ENCODE measurements around the gene COLEC12.
A peak's percentile ranks its signal among the peaks of the same experiment; 100 is the strongest.

COLEC12 gene

DNA sequence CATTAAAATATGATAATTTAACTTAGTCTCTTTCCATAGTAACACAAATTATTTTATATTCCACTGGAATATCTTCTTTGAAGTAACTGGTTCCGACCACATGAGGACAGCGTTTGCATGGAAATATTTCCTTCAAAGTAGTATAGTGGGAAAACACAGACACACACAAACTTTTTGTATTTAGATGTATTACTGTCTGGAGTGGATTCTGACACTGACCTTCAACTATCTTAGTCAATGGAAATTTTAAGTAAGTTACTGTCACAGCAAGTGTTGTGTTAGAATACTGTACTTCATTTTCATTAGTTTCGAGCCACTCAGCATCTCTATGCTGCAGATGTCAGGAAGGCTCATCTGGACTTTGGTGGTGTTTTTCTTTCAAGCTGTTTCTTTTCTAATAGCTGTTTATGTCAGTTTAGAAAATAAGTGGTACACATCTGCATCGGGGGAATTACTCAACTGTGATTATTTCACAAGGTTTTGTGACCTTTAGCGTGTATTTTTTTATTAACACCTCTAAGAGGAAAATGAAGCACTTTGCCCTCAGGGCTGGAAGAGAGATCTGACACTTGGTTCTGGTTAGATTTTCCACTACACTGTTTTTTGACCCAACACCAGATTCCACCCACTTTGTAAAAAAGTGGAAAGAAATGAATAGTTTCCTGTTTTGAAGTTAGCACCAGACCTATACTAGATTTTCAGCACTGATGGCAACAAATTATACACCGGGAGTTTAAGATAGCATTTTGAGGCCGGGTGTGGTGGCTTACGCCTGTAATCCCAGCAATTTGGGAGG lies 213.8 kb downstream of the COLEC12 start:
- ATAC-seq (ENCODE audit: low read depth): no peak
- peaks cover 5% of the 10 kb centered on the region for H3K27me3 Mint-ChIP-seq
- no peaks in the 10 kb centered on the region for H3K9me3 Mint-ChIP-seq
- H3K27ac Mint-ChIP-seq: no peak overlapping the region
- H3K36me3 Mint-ChIP-seq: no peaks in the 10 kb centered on the region
- peaks cover 2% of the 10 kb centered on the region for H3K4me1 Mint-ChIP-seq
- no peak for DNase-seq (ENCODE audit: low spot score in 2 of 2)
- H3K4me3 Mint-ChIP-seq: no peak overlapping the region

- no peaks in the 10 kb centered on the region for H3K36me3 Mint-ChIP-seq
- H3K27me3 Mint-ChIP-seq: peaks cover 5% of the 10 kb centered on the region
- ATAC-seq (ENCODE audit: low read depth) (no peak), DNase-seq (ENCODE audit: low spot score in 2 of 2) (no peak)
- H3K9me3 Mint-ChIP-seq: no peaks in the 10 kb centered on the region
- no peak overlapping the region for H3K4me3 Mint-ChIP-seq
- peaks cover 2% of the 10 kb centered on the region for H3K4me1 Mint-ChIP-seq
- no peak overlapping the region for H3K27ac Mint-ChIP-seq
These were observed 214.7 kb downstream of the COLEC12 start for GRCh38 chr18:285817-286216.

DNA sequence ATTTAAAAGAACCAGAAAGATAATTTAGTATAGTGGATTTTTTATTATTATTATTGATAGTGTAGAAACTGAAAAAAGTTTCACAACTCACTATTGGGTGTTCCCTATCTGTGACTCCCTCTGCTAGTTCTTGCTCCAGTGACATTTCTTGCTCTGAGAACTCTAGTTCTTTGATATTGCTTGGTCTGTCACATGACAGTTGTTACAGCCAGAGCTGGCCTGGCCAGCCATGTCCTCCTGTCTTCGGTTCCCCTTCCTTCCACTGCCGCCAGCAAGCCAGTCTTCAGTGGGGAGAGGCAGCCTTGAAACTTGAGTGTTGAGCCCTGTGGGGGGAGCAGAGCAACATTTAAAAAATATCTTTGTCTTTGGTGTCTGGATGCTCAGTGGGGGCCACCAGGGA lies 225.0 kb downstream of the COLEC12 start:
- Mint-ChIP-seq H3K27me3 (peaks cover 2% of the 10 kb centered on the region), H3K4me1 (no peaks in the 10 kb centered on the region), H3K9me3 (peaks cover 1% of the 10 kb centered on the region), H3K27ac (no peak overlapping the region), H3K4me3 (no peak overlapping the region), H3K36me3 (peaks cover 4% of the 10 kb centered on the region)
- ATAC-seq (ENCODE audit: low read depth) (no peak), DNase-seq (ENCODE audit: low spot score in 2 of 2) (no peak)

- peaks cover 1% of the 10 kb centered on the region for H3K9me3 Mint-ChIP-seq
- no peak overlapping the region for H3K27ac Mint-ChIP-seq
- H3K36me3 Mint-ChIP-seq: peaks cover 4% of the 10 kb centered on the region
- no peak for ATAC-seq (ENCODE audit: low read depth)
- no peak overlapping the region for H3K4me3 Mint-ChIP-seq
- H3K27me3 Mint-ChIP-seq: peaks cover 2% of the 10 kb centered on the region
- no peak for DNase-seq (ENCODE audit: low spot score in 2 of 2)
- H3K4me1 Mint-ChIP-seq: peaks cover 5% of the 10 kb centered on the region
These were observed 226.2 kb downstream of the COLEC12 start for GRCh38 chr18:274313-274712.

GRCh38 chr18:273525-273924 lies 227.0 kb downstream of the COLEC12 start:
- no peak for DNase-seq (ENCODE audit: low spot score in 2 of 2)
- no peak overlapping the region for H3K27ac Mint-ChIP-seq

GRCh38 chr18:272650-273049 lies 227.9 kb downstream of the COLEC12 start:
- Mint-ChIP-seq H3K4me3 (no peak overlapping the region), H3K9me3 (peaks cover under 1% of the 10 kb centered on the region)

More at GRCh38 chr18:273525-273924, 227.0 kb downstream of the COLEC12 start:
- no peak overlapping the region for H3K4me3 Mint-ChIP-seq
- ATAC-seq (ENCODE audit: low read depth): no peak
- H3K9me3 Mint-ChIP-seq: peaks cover 1% of the 10 kb centered on the region
- peaks cover 4% of the 10 kb centered on the region for H3K36me3 Mint-ChIP-seq
- H3K27me3 Mint-ChIP-seq: peaks cover 2% of the 10 kb centered on the region
- H3K4me1 Mint-ChIP-seq: peaks cover 8% of the 10 kb centered on the region

GRCh38 chr18:269480-270095 lies 230.9 kb downstream of the COLEC12 start:
- no peaks in the 10 kb centered on the region for H3K9me3 Mint-ChIP-seq
- ATAC-seq (ENCODE audit: low read depth): no peak
- H3K27ac Mint-ChIP-seq: peak overlapping the region; percentile 65
- H3K4me1 Mint-ChIP-seq: peaks cover 18% of the 10 kb centered on the region
- H3K36me3 Mint-ChIP-seq: peaks cover 8% of the 10 kb centered on the region
- H3K27me3 Mint-ChIP-seq: no peaks in the 10 kb centered on the region
- peak overlapping the region; percentile 35 for H3K4me3 Mint-ChIP-seq
- no peak for DNase-seq (ENCODE audit: low spot score in 2 of 2)

More at GRCh38 chr18:272650-273049, 227.9 kb downstream of the COLEC12 start:
- DNase-seq (ENCODE audit: low spot score in 2 of 2) (no peak), ATAC-seq (ENCODE audit: low read depth) (no peak)
- H3K4me1 Mint-ChIP-seq: peaks cover 8% of the 10 kb centered on the region
- H3K27me3 Mint-ChIP-seq: peaks cover 2% of the 10 kb centered on the region
- H3K36me3 Mint-ChIP-seq: peaks cover 4% of the 10 kb centered on the region
- H3K27ac Mint-ChIP-seq: no peak overlapping the region

- H3K27ac Mint-ChIP-seq: peak within 1 kb of the TSS; percentile 100
- H3K4me1 Mint-ChIP-seq: peaks cover 23% of the 10 kb centered on the region
- no peaks in the 10 kb centered on the region for H3K9me3 Mint-ChIP-seq
- peak; percentile 92 for ATAC-seq (ENCODE audit: low read depth)
- peak; percentile 89 to 95 for DNase-seq (ENCODE audit: low spot score in 2 of 2)
- no peaks in the 10 kb centered on the region for H3K27me3 Mint-ChIP-seq
- peak within 1 kb of the TSS; percentile 96 for H3K4me3 Mint-ChIP-seq
- H3K36me3 Mint-ChIP-seq: peaks cover 17% of the 10 kb centered on the region
These were observed 232.6 kb downstream of the COLEC12 start, which contains the start of gene THOC1 for GRCh38 chr18:267688-268552. Gene THOC1, minus strand, starts transcription at chr18:268047. Its CDS starts 28 bp downstream, at chr18:268019.

DNA sequence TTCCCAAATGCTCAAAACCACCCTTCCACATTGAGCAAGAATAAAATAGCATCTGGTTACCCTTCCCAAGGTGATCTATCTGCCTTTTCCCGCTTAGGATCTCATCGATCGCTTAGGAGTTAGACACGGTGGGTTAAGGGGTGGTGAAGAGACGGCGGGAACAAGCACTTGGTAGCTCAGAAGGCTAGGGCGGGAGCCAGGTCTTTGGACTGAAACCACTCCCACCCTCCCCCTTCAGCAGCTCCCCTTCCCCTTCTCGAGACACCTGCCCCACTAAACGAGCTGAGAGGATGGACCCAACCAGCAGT lies 233.2 kb downstream of the COLEC12 start:
- Mint-ChIP-seq H3K27me3 (no peaks in the 10 kb centered on the region), H3K36me3 (peaks cover 14% of the 10 kb centered on the region), H3K4me3 (peak overlapping the region; percentile 96), H3K4me1 (peaks cover 23% of the 10 kb centered on the region), H3K9me3 (no peaks in the 10 kb centered on the region), H3K27ac (peak overlapping the region; percentile 100)
- DNase-seq (ENCODE audit: low spot score in 2 of 2): no peak
- ATAC-seq (ENCODE audit: low read depth): no peak

All from memory B cell (primary cell).